ENCODE measurements around the gene FAM222A.

Gene FAM222A

DNA sequence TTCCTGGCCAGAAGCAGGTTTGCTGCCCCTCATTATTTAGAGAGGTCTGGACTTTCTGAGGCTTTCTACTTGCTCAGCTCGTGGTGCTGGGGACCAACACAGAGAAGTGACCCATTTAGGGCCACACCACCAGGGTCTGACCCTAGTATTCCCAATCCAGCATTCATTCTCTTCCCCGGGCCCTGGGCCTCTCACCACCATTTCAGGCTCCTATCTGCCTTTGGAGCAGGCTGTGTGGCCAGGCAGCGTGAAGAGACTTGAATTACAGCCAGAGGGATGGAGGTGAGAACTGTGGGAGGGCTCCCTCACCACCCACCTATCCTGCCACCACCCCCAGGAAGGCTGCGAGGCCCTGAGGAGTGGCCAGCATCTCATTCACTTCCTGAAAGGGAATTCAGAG lies 24.6 kb downstream of the FAM222A start:
- no peak for DNase-seq (ENCODE audit: low read depth)

DNA sequence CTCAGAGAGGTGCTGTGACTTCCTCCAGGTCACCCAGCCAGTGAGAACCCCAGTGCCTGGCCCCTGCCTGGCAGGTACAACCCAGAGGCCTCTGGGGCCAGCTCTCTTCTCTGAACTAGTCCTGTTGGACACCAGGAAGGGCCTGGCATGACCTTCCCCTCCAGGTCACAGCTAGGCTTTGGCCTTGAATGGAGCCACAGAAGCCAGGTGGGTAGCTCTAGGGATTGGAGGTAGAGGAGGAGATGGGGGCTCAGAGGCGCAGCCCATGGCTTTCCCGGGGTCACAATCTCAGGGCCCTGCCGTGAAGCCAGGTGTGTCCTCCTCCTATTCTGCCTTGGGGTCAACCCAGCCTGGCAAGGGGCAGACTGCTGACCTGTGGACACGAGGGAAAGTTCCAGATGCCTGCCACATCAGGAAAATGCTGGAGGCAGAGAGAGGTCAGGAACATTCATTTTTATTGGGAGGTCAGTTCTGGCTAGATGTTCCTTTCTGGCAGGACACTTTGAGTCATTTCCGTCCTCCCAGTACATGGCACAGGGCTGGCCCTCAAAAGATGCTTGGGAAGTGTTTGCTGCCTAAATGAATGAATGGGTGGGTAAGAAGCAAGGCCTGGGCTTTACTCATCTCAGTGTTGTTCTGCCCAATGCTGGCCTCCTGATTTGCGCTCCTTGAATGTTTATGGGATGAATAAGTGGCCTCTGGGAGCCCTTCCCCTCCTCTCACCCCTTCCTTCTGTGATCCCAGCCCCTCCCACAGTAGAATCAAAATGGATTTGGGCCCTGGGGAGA lies 25.4 kb downstream of the FAM222A start:
- DNase-seq (ENCODE audit: low read depth) = no peak

GRCh38 chr12:109739747-109740693 lies 26.4 kb downstream of the FAM222A start:
- DNase-seq (ENCODE audit: low read depth) = no peak

- DNase-seq (ENCODE audit: low read depth) = no peak
These were observed 27.1 kb downstream of the FAM222A start for GRCh38 chr12:109740694-109741245.

DNA sequence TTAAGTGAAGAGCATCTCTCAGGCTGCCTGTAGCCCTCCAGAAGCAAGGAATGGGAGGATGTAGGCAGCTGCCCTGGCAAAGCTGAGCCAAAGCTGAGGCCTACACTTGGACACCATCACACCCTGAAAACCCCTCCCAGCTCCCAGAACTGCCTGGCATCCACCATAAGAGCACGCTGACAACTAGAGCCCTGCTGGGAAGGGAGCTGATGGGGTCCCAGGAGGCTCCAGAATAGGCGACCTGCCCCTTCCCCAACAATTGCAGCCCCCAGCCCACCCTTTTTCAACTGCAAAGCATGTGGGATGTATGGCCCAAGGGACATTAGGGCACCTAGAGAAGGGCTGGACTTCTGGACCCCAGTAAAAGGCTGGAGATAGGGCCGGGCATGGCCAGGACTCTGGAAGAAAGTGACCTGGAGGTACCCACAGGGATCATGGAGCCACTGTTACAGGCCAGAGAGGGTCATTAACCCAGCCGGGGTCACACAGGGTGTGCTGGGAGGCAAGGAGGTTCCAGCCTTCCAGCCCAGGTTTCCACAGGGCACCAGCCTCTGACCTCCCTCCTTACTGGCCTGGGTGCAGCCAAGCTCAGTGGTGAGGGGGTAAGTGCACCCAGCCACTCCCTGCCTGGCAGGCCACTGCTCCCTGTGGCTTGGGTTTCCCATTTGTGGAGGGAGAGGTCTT lies 27.8 kb downstream of the FAM222A start:
- DNase-seq (ENCODE audit: low read depth) = no peak

GRCh38 chr12:109741970-109742703 lies 28.5 kb downstream of the FAM222A start:
- no peak for DNase-seq (ENCODE audit: low read depth)

GRCh38 chr12:109743076-109743910 lies 29.7 kb downstream of the FAM222A start:
- DNase-seq (ENCODE audit: low read depth) = no peak

DNA sequence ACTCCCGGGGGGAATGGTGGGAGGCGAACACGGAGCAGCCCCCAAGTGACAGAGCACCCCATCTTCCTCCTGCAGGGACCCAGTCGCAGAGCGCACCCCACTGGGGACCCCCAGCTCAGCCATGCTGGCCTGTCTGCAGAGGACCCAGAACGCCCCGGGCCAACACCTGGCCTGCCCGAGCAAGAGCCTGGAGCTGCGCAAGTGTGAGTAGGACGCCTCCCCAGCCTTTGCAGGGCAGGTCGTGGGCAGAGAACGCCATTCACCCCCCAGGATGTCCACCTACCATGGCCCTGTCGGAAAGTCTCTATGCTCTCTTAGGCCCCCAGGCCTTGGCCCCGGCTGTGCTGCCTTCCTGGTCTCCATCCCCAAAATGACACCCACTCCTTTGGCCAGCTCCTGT lies 30.4 kb downstream of the FAM222A start:
- DNase-seq (ENCODE audit: low read depth) = no peak

DNA sequence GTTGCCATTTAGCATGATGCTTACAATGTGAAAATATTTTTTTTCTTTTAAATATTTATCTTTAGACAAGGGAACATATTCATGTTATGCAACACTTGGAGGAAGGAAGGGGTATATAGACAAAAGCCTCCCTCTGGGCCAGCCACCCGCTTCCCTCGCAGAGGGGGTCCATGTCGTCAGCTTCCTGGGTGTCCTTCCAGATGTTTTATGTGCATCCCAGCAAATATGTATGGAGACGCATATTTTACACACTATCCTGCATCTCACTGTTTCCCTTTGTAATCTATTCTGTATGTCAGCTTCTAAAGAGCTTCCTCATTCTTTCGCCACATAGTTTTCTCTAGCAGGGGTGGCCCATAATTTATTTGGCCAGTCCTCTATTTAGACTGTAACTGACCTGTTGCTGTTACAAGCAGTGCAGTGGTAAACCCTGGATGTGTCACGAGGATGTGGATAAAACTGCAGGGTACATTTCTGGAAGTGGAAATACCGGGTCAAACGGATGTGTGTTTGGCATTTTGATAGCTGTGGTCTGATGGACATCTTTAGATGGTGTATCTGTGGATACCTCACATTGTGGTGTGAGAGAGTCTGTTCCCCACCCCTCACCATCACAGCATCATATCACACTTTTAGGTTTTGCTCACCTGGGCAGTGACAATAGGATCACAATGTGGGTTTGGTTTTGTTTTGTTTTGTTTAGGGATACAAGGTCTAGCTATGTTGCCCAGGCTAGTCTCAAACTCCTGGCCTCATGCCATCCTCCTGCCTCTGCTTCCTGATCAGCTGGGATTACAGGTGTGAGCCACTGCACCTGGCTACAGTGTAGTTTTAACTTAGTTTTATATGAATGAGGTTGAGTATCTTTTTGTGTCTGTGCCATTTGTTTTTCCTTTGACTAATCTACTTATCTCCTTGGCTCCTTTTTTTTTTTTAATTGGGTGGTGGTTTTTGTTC lies 31.6 kb downstream of the FAM222A start:
- no peak for DNase-seq (ENCODE audit: low read depth)

DNA sequence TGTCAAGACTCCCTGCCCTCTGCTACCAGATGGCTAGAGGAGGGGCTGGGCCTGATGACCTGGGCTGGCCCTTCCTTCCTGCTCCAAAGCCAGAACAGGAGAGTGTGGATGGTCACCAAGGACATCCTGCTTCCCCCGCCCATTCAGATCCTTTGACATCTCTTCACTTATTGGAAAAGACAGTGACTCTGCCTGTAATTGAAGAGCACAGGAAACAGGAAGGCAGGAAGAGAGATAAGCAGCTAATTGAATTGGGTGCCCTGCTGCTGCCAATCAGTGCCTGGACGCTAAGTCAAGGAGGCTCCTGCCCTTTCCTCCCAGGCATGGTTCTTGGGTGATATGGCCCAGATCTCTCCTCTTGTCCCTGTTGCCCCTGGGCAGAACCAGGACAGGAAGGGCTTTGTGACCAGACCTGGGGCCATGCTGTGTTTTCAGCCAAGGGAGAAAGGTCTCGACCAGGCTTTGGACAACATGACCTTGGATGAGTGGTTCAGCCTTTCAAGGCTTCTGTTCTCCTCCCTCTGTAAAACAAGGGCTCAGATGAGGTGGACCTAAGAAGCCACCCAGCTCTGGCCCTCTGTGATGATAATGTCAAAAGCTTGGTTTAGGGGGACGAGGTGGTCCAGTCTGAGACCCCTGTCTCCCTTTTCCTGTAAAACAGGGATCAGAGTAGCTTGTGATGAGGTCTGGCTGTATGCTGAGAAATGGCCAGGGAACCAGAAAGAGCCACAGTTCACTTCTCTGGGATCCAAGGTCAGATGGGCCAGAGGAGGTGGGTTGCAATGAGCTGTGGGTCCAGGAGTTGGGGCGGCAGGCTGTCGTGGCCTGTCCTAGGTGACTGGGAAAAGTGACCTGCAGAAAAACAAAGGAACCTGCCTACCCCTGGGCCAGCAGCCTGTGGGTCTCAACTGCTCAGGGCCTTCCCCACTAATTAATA lies 38.8 kb downstream of the FAM222A start:
- no peak for DNase-seq (ENCODE audit: low read depth)

GRCh38 chr12:109753054-109753401 lies 39.4 kb downstream of the FAM222A start:
- DNase-seq (ENCODE audit: low read depth) = no peak

DNA sequence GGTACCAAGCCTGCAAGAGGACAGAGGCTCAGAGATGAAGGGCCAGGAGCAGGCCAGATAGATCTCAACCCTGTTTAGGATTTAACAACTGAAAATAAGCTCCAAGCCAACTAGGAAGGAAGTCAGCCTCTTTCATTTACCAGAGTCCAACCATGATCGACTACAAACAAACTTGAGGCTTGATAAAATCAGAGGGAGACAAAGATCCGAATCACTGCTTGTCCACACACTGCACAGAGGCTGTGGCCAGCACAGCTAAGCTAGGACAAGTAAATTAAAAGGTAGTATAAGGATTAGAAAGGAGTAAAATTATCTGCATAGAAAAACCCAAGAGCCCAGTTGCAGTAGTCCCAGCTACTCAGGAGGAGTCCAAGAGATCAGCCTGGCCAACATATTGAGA lies 40.3 kb downstream of the FAM222A start:
- no peak for DNase-seq (ENCODE audit: low read depth)

GRCh38 chr12:109756457-109756856 lies 42.8 kb downstream of the FAM222A start:
- no peak for DNase-seq (ENCODE audit: low read depth)

GRCh38 chr12:109757671-109758265 lies 44.1 kb downstream of the FAM222A start:
- DNase-seq (ENCODE audit: low read depth) = no peak

DNA sequence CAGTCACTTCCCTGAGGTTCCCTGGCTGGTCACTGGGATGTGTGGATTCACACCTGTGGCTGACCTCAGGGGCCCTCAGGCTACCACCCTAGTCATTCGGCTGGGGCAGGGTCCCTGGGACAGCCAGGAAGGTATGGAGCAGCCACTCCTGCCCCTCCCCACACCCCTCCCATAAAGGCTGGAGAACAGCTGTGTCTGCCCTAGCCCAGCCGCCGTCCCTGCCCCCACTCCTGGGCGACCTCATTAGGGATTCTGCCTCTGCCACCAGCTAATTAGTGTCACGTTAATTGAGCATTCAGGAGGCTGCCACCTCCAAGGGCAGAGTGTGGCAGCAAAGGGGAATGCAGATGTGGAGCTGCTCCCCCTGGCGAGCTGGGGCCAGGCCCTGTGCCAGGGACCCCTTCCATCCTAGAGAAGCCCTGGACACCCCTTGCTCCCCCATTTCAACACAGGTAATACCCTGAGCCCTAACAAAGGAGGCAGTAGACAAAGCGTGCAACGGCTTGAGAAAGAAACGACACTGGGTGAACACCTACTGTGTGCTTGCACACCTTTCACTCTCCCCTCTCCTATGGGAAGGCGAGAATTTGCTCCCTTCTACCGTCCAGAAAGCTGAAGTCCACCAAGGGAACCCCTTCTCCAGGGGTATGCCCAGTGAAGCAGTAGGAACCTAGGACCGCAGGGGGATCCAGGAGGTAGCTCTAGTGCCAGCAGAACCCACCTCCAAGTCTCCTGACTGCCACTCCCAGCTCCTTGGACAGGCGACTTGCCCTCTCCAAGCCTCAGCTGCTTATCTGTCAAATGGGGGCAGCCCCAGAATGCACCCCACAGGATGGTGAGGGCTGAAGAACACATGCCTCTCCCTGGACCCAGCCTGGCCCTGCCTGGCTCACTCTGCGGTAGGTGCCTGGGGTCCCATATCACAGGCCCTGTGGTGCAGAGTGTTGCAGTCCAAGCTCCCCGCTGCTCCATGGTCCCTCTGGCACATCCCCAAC lies 45.1 kb downstream of the FAM222A start:
- DNase-seq (ENCODE audit: low read depth) = no peak

DNA sequence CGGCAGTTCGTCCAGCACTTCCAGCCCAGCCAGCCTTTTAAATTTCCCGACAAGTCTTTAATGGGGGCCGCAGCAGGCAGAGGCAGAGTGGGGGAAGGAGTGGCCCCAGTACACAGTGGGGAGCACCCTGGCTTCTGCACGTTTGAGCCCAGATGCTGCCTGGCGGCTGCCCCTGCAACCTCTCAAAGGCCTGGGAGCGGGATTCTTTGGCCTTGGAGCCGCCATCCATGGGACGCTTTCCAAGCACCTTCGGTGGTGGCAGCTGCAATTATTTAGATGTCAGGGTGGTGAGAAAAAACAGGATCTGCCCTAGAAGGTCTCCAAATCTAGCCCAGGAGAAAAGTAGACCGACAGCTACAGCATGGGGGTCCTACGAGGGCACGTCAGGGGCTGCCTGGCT lies 46.0 kb downstream of the FAM222A start:
- DNase-seq (ENCODE audit: low read depth) = no peak

All from activated T-cell treated with anti-CD3 and anti-CD28 coated beads for 24 hours (primary cell).